Epithelial cell of esophagus (primary cell): Measurements from ENCODE around the gene RNF186.
"Not testable (repeated sequence)": the region's sequence is repeated elsewhere in the genome, so short reads cannot be mapped to it uniquely, and the experiment has no call there.

Source experiments
- DNase-seq: peaks from one replicate; pipeline ENCODE4 v3.0.0; 2010; ENCODE audit warnings: low read depth
- H3K4me3 ChIP-seq: 2 replicates; pipeline ENCODE4 v1.5.1; 2011; ENCODE audit warnings: mild to moderate bottlenecking, low read length, control low read depth
- TF ChIP-seq, protein P1 (sequence below): IDR thresholded peaks from 2 replicates; pipeline ENCODE4 v1.5.1; 2011; ENCODE audit warnings: low read depth, mild to moderate bottlenecking, low read length, control low read depth, inconsistent platforms; ENCODE audit not compliant: insufficient read depth; ENCODE audit errors: missing control alignments

RNF186 gene

DNA sequence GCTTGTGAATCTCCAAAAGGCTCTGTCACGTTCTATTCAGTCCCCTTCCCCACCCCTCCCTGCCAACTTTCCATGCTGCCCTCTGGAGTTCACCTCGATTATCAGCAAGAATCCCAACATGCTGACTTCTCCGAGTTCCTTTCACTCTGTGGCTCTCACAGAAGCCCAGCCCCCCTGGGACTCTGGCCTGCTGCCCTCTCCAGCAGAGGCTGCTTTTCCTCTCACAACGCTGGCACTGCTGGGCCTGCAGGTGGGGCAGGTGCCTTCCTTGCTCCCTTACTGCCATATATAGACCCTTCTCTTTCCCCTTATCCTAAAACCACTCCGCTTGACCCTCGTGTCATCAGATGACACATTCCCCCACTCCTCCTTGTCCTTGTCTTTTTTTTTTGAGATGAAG, 10.2 kb upstream of the RNF186 start:
- no peak for DNase-seq
- TF ChIP-seq, protein P1, sequence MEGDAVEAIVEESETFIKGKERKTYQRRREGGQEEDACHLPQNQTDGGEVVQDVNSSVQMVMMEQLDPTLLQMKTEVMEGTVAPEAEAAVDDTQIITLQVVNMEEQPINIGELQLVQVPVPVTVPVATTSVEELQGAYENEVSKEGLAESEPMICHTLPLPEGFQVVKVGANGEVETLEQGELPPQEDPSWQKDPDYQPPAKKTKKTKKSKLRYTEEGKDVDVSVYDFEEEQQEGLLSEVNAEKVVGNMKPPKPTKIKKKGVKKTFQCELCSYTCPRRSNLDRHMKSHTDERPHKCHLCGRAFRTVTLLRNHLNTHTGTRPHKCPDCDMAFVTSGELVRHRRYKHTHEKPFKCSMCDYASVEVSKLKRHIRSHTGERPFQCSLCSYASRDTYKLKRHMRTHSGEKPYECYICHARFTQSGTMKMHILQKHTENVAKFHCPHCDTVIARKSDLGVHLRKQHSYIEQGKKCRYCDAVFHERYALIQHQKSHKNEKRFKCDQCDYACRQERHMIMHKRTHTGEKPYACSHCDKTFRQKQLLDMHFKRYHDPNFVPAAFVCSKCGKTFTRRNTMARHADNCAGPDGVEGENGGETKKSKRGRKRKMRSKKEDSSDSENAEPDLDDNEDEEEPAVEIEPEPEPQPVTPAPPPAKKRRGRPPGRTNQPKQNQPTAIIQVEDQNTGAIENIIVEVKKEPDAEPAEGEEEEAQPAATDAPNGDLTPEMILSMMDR, result no peak
- no peak overlapping the region for H3K4me3 ChIP-seq

DNA sequence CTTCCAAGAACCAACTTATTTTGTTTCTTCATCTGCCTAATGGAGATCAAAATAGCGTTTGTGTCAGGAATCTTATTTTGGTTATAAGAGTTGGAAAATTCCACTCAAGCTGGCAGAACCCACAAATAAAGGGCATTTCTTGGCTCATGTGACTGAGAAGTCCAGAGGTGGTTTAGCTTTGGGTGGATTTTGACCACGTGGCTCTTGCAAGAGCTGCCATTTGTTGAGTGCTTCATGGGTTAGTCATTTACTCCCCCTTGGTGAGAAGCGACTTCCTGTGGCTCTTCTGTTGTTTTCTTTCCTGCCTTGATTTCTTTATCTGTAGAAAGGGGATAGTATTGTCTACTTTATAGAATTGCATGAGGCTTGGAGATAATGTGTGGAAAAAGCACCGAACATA, 9.5 kb upstream of the RNF186 start:
- TF ChIP-seq, protein P1, result no peak
- H3K4me3 ChIP-seq, result no peak overlapping the region
- DNase-seq, result no peak

DNA sequence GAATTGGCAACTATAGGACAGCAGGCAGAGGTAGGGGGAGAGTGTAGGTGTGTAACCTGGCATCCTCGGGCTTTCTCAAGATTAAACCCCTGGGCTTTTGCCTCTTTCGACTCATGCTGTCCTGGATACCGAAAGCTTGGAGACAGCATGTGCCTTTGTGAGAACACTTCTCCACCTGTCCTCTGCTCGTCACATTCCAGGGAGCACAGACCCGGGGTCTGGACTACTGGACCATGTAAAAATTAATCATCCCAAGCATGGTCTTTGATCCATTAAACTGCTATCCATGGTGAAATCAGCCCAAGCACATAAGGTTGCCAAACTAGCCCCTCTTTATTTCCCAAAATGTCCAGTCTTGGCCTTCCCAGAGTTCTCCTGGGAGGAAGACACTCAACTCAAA, 9.0 kb upstream of the RNF186 start:
- TF ChIP-seq, protein P1, result no peak
- no peak overlapping the region for H3K4me3 ChIP-seq
- DNase-seq, result no peak

DNA sequence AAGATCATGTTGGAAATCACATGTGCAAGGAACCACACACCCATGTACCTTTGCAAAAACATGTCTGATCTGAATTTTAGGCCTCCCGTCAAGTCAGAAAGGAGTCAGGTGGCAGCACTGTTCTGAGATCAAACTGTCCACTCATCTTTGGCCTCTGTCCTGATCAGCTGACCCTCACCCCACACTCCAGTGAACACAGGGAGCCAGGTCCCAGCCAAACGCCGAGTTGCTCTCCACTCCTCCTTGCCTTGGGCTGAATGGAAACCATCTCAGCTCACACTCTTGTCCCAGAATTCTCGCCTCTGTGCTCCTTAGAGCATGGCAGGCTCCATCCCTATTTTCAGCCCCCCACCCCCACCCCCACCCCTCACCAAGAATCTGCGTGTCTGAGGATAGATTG, 4.6 kb upstream of the RNF186 start:
- H3K4me3 ChIP-seq, result no peak overlapping the region
- no peak for DNase-seq
- TF ChIP-seq, protein P1, result no peak

DNA sequence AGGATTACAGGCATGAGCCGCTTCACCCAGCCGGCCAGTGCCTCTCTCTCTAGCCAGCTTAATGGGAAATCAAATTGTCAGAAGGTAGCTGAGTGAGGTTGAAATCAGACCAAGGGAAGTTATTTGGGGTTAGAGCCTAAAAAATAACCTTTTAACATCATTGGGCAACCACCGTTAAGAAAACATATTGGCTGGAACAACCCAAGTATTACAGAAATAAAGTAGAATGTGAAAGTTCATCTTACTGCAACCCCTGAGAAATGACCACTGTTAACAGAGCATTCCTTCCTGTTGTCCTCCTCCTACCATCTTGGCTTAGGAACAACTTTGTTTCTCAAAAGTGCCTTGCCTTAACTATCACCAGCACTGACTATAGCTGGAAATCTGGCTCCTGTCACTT, 3.2 kb upstream of the RNF186 start:
- DNase-seq, result no peak
- H3K4me3 ChIP-seq, result no peak overlapping the region
- TF ChIP-seq, protein P1, result no peak

DNA sequence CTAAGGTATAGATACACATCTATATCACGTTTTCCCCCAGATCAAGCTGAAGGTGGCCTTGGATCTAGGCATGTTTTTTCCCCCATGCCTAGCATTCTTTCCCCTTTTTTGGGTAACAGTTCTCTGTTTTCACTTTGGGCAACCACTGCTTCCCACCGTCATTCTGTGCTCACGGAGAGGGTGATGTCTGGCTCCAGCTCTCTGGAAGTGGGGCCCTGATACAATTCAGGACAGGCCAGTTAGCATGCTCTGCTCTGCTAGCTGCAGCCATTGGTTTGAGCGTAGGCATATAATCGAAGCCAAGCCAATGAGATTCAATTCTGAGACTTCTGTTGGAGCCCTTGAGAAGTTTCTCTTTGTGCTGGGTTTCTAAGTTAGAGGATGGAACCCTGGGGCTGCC, 2.1 kb upstream of the RNF186 start:
- no peak for DNase-seq
- no peak overlapping the region for H3K4me3 ChIP-seq
- TF ChIP-seq, protein P1, result no peak

DNA sequence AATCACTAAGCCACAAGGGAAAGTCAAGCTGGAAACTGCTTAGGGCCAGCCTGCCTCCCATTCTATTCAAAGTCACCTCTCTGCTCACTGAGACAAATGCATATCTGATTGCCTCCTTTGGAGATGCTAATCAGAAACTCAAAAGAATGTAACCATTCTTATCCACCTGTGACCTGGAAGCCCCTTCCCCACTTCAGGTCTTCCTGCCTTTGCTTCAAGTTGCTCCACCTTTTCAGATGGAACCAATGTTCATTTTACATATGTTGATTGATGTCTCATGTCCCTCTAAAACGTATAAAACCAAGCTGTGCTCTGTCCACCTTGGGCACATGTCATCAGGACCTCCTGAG, 1.6 kb upstream of the RNF186 start:
- not testable (repeated sequence) for DNase-seq, H3K4me3 ChIP-seq
